Erythroblast (primary cell): Measurements from ENCODE around the gene GFOD1.

Experiments used
- DNase-seq, 2 experiments: peaks; one replicate each; lab custom pipeline; 2025; lab: John Stamatoyannopoulos, UW
- GATA1 ChIP-seq: IDR thresholded peaks from 2 replicates; pipeline ENCODE4 v1.6.1; 2011; ENCODE audit warnings: low read depth, mild to moderate bottlenecking, control low read depth, low read length, moderate library complexity
- POLR2A ChIP-seq: IDR thresholded peaks from 2 replicates; pipeline ENCODE4 v1.6.1; 2011; ENCODE audit warnings: mild to moderate bottlenecking, low read length

Gene GFOD1

DNA sequence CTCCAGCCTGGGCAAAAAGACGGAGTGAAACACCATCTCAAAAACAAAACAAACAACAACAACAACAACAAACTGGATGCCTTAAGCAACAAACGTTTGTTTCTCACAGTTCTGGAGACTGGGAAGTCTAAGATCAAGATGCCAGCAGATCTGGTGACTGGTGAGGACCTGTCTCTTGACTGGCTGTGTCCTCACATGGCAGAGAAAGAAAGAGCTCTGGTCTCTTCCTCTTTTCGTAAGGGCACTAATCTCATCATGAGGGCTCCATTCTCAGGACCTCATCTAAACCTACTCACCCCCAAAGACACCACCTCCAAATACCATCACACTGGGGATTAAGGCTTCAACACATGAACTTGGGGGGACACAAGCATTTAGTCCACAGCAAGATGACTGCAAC, 13.5 kb upstream of the GFOD1 start:
- no peak for TF ChIP-seq POLR2A
- no peak for TF ChIP-seq GATA1
- DNase-seq, result no peak

GRCh38 chr6:13500264-13500663, 12.9 kb upstream of the GFOD1 start:
- TF ChIP-seq GATA1 (no peak), POLR2A (no peak)
- no peak for DNase-seq

- no peak for DNase-seq
- TF ChIP-seq POLR2A (no peak), GATA1 (no peak)
Observed at GRCh38 chr6:13496513-13497190, 9.3 kb upstream of the GFOD1 start.

DNA sequence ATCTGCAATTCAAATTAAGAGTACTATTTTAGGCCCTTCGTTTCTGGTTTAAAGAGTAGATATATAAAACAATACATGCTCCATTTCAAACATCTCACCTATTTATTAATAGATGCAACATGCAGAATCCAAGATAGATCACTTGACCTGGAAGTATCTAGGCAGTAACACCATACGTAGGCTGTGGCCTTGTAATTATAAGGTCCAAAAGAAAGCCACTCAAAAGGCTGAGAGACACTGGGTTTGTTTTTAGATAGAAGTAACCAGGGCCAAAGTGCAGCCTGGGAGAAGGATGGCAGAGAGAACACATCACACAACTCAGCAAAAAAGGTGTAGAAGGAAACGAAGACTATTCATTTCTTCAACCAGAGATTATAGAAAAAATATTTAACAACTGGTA, 8.4 kb upstream of the GFOD1 start:
- no peak for DNase-seq
- TF ChIP-seq GATA1 (no peak), POLR2A (no peak)

DNA sequence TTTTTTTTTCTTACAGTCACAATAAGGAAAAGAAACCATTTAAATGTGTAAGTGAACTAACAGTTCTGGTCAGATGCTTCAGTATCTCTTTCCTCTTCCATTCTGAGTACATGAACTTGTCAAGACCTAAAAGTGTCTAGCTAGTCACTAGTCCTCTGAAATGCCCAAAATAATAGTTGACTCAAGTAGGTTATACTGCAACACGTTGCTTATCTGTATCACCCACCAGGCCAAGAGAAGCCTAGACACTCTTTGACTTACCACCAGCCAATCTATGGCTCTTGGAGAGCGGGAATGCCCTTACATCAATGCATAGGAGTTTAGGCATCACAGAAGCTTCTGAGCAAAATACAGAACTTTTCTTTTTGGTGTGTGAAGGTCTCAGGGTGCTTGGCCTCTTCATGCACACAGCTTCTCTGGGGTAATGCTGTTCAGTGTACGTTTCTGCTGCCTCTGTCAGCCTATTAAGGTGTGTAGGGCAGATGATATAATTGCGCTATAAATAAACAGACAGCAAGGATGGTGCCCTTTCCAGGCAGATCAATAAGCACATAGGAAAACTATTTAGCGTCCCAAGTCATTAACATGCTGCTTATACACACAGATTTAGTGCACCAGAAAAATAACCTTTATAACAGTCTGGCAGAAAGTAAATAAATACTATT, 7.8 kb upstream of the GFOD1 start:
- no peak for DNase-seq
- no peak for TF ChIP-seq POLR2A
- TF ChIP-seq GATA1, result no peak

DNA sequence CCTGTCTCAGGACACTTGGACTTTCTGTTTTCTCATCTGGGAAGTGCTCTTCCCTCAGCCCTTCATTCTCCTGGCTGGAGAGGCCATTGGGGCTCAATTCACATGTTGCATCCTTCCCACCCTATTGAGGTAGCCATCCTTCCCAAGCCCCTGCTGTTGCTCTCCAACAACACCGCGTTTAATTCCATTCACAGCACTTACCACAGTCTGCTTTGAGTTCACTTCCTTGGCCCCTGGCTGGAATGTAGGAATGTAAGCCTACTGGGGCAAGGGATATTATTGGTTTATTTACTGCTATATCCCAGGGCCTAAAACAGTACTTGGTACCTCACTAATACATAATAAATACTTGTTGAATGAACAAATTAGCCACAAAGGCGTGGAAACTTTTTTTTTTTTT, 6.7 kb upstream of the GFOD1 start:
- TF ChIP-seq POLR2A (no peak), GATA1 (no peak)
- DNase-seq, result no peak

DNA sequence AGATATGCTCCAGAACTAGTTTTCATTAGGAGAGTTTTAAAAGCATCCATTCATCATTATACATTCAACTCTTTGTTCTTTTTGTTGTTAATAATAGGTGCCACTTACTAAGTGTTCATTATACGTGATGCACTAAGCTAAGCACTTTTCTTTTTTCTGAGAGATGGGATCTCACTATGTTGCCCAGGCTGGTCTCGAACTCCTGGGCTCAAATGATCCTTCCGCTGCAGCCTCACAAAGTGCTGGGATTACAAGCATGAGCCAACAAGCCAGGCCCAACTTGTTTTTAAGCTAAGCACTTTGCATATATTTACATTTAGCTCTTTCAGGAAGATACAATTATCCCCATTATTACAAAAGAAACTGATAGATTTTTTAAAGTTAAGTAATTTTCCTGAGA, 5.7 kb upstream of the GFOD1 start:
- DNase-seq, result no peak
- TF ChIP-seq GATA1 (no peak), POLR2A (no peak)

DNA sequence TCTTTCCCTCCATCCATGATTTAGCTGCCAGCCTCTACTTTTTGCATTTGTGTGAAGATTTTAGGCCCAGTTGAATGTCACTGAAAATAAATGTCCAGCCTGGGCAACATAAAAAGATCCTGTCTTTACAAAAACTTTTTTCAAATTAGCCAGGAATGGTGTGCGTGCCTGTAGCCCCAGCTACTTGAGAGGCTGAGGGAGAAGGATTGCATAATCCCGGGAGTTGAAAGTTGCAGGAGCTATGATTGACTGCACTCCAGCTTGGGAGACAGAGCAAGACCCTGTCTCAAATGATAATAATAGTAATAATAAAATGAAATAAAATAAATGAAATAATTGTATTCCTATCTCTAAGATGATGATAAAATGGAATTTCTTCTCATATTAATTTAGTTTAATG, 5.0 kb upstream of the GFOD1 start:
- no peak for TF ChIP-seq GATA1
- no peak for TF ChIP-seq POLR2A
- DNase-seq, result no peak

GRCh38 chr6:13491538-13491937, 4.1 kb upstream of the GFOD1 start:
- no peak for DNase-seq
- TF ChIP-seq POLR2A (no peak), GATA1 (no peak)

DNA sequence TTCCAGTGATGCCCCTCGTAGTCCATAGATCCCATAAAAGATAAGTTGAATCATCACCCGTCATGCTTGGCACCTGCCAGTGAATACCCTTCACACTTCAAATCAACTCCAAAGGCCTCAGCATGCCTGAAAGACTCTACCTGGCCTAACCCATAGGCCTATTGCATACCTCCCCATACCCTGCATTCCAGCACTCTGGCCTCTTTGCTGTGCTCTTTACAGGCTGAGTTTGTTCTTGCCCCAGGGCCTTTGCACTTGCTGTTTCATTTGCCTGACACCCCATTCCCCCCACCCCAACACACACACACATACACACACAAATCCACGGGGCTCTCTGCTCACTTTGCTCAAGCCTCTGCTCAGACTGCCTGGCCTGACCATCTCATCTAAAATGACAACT, 3.0 kb upstream of the GFOD1 start:
- DNase-seq, result no peak
- no peak for TF ChIP-seq POLR2A
- no peak for TF ChIP-seq GATA1

DNA sequence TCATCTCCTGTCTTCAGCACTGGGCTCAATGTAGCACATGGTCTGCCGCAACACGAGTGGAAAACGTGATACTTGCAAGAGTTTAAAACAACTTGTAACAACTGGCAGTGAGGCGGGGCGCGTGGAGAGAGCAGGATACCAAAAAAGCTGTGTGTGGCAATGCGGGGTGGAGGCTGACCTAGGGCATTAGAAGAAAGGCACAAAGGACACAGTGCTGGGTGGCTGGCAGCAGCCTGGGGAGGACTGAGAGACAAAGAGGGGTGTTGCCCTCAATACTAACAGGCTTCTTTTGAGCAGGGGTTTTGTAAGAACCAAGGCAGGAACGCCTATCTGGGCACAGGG, 1.5 kb upstream of the GFOD1 start:
- no peak for DNase-seq
- TF ChIP-seq POLR2A (no peak), GATA1 (no peak)

DNA sequence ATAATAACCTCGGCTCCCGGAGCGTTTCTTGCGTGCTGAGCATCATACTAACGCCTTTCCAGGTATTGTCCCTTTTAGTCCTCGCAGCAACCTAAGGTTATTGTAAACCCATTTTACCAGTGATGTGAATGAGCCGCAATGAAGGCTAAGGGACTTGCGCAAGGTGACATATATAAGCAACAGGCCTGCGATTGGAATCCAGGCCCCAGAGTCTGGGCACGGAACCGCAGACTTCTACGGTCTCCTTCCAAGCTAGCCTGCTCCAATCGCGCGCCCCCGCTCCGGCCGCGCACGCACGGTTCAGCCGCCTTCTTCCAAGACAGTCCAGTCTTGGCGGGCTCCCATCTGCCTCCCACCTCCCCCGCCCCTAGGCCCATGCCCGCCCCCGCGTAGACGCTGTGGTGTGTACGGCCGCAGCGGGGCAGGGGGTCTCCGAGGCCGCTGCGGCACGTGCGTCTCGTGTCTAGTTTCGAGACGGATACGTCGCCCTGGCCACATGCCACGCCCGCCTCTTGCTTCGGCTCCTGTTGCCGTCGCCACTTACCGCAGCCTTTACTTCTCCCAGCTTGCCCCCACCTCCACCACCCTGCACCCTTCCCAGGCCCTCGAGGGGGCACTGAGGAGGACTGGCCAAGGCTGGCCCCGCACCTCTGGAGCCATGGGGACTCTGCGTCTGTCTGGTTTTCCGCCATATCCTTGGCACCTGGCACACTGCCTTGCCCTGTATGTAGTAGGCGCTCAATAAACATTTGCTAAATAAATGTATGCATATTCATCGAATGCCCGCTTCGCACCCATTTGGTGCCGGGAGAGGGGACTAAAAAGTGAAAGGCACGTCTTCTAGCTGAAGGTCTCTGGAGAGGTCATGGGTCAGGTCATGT, 855 bp upstream of the GFOD1 start:
- DNase-seq, result peak; percentile 66 to 72

GRCh38 chr6:13486679-13487121, 700 bp downstream of the GFOD1 start:
- DNase-seq, result peak; percentile 82 to 87
- no peak for TF ChIP-seq GATA1

More for the DNA sequence above, 855 bp upstream of the GFOD1 start:
- TF ChIP-seq GATA1 (no peak), POLR2A (no peak)

DNA sequence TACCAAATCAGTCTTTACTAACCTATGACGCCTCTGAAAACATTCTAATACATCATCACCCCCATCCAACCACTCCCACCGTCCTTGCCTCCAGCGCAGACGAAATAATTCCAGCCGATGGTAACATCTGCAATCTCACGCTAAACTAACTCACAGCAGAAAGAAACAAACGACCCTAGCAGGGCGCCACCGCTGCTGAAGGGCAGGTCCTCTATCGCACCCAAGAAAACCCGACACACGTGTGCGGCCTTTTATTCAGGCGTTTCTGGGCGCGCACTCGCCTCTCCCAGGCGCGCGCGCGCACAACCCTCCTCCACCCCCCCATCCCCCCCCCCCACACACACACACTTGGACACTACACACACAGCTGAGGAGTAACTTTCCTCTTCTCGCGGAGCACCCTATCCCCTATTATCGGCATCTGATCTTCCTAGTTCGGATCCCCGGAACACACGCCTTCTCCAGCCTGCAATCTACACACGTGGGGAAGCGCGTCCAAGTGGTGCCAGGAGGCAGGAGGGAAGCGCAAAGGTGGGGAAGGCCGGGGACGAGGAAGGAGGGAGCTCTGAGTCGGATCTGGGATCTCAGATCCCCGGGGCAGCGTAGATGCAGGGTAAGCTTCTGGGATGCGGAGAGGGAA, 1.4 kb downstream of the GFOD1 start:
- no peak for TF ChIP-seq GATA1
- peak; percentile 54 for TF ChIP-seq POLR2A
- peak; percentile 83 for DNase-seq
